OCI-LY1 (cell line): ENCODE data around the gene ASCC1.

Experiments
- H2AFZ ChIP-seq: fragments of 200-600 bp; sonication (generic), shearing (Covaris generic); 2 replicates; pipeline ENCODE4 v1.6.0; 2014; ENCODE audit warnings: antibody characterized with exemption, mild to moderate bottlenecking, low read length
- H3F3A ChIP-seq: fragments of 200-600 bp; sonication (generic), shearing (Covaris generic); 2 replicates; pipeline ENCODE4 v1.6.0; 2014; ENCODE audit warnings: mild to moderate bottlenecking, antibody characterized with exemption, low read length, moderate library complexity; ENCODE audit not compliant: insufficient read depth
- H3K27ac ChIP-seq: fragments of 200-600 bp; sonication (generic); 2 replicates; pipeline ENCODE4 v1.5.1; 2014; ENCODE audit warnings: low read length, mixed run types, mild to moderate bottlenecking, low read depth; ENCODE audit not compliant: poor library complexity, severe bottlenecking
- H3K27me3 ChIP-seq: fragments of 200-600 bp; sonication (generic); 2 replicates; pipeline ENCODE4 v1.6.0; 2014; ENCODE audit warnings: antibody characterized with exemption, mild to moderate bottlenecking, low read length, moderate library complexity; ENCODE audit not compliant: insufficient read depth
- H3K36me3 ChIP-seq: fragments of 200-600 bp; sonication (generic); 2 replicates; pipeline ENCODE4 v1.6.1; 2014; ENCODE audit warnings: mild to moderate bottlenecking, antibody characterized with exemption, low read length, moderate library complexity, mixed read lengths; ENCODE audit not compliant: insufficient read depth
- H3K4me1 ChIP-seq: fragments of 200-600 bp; sonication (generic); 2 replicates; pipeline ENCODE4 v1.5.1; 2014; ENCODE audit warnings: mild to moderate bottlenecking, low read length, moderate library complexity; ENCODE audit not compliant: insufficient read depth, severe bottlenecking
- H3K4me2 ChIP-seq: fragments of 200-600 bp; sonication (generic), shearing (Covaris generic); 2 replicates; pipeline ENCODE4 v1.6.1; 2014; ENCODE audit warnings: low read length
- H3K4me3 ChIP-seq: fragments of 200-600 bp; sonication (generic); 2 replicates; pipeline ENCODE4 v1.5.1; 2014; ENCODE audit warnings: low read length, low read depth, mild to moderate bottlenecking, mixed read lengths; ENCODE audit not compliant: poor library complexity, severe bottlenecking
- H3K79me2 ChIP-seq: fragments of 200-600 bp; shearing (Covaris generic); 2 replicates; pipeline ENCODE4 v1.6.1; 2016; ENCODE audit warnings: mixed run types, low read length, mixed read lengths; ENCODE audit not compliant: insufficient read depth
- H3K9ac ChIP-seq: fragments of 200-600 bp; sonication (generic), shearing (Covaris generic); 2 replicates; pipeline ENCODE4 v1.6.1; 2014; ENCODE audit warnings: mild to moderate bottlenecking, low read length, mixed read lengths
- H3K9me2 ChIP-seq: fragments of 200-600 bp; sonication (generic), shearing (Covaris generic); 2 replicates; pipeline ENCODE4 v1.6.1; 2014; ENCODE audit warnings: low read depth, mild to moderate bottlenecking, low read length, mixed read lengths
- H3K9me3 ChIP-seq: fragments of 200-600 bp; shearing (Covaris generic); 2 replicates; pipeline ENCODE4 v1.6.1; 2014; ENCODE audit warnings: low read length, mixed read lengths
- H4K20me1 ChIP-seq: fragments of 200-600 bp; sonication (generic), shearing (Covaris generic); 2 replicates; pipeline ENCODE4 v1.6.0; 2016; ENCODE audit warnings: mild to moderate bottlenecking, low read length; ENCODE audit not compliant: insufficient read depth
- CTCF ChIP-seq: fragments of 200-600 bp; sonication (generic), shearing (Covaris generic); IDR thresholded peaks from 2 replicates; pipeline ENCODE4 v1.5.1; 2017; ENCODE audit warnings: mild to moderate bottlenecking, antibody characterized with exemption, low read length, moderate library complexity, mixed read lengths
- EZH2 ChIP-seq: fragments of 200-600 bp; sonication (generic), shearing (Covaris generic); IDR thresholded peaks from 2 replicates; pipeline ENCODE4 v1.8.0; 2017; ENCODE audit warnings: borderline replicate concordance, mixed run types, mild to moderate bottlenecking, antibody characterized with exemption, low read length, moderate library complexity, mixed read lengths

ASCC1 gene

GRCh38 chr10:72242675-72243074 is 26.6 kb upstream of the ASCC1 start:
- no peak overlapping the region for H3K9ac ChIP-seq
- H3K79me2 ChIP-seq = no peaks in the 10 kb centered on the region

GRCh38 chr10:72241691-72242252 is 25.7 kb upstream of the ASCC1 start:
- no peak overlapping the region for H3K9ac ChIP-seq
- H3K27ac ChIP-seq = no peak overlapping the region
- peaks cover 9% of the 10 kb centered on the region; the same call in 1 of the 2 replicates for H3F3A ChIP-seq
- no peak for TF ChIP-seq EZH2
- no peak for TF ChIP-seq CTCF
- no peaks in the 10 kb centered on the region for H3K79me2 ChIP-seq
- no peak overlapping the region for H3K4me3 ChIP-seq
- H4K20me1 ChIP-seq = no peaks in the 10 kb centered on the region
- no peaks in the 10 kb centered on the region for H3K27me3 ChIP-seq
- no peak overlapping the region for H3K4me2 ChIP-seq
- no peaks in the 10 kb centered on the region for H3K9me2 ChIP-seq
- no peaks in the 10 kb centered on the region for H3K9me3 ChIP-seq
- H3K36me3 ChIP-seq = 0 out of 2 replicates have a peak, but pooled peaks cover under 1% of the 10 kb centered on the region
- H2AFZ ChIP-seq = no peak overlapping the region
- H3K4me1 ChIP-seq = peaks cover 28% of the 10 kb centered on the region

More at GRCh38 chr10:72242675-72243074, 26.6 kb upstream of the ASCC1 start:
- Histone ChIP-seq H3K9me3 (no peaks in the 10 kb centered on the region), H3K9me2 (no peaks in the 10 kb centered on the region), H3K4me1 (peaks cover 35% of the 10 kb centered on the region), H2AFZ (no peak overlapping the region), H3K27ac (no peak overlapping the region), H3F3A (peaks cover 9% of the 10 kb centered on the region; the same call in 1 of the 2 replicates), H3K4me2 (no peak overlapping the region), H3K27me3 (no peaks in the 10 kb centered on the region), H3K36me3 (no peaks in the 10 kb centered on the region), H3K4me3 (no peak overlapping the region), H4K20me1 (no peaks in the 10 kb centered on the region)
- TF ChIP-seq EZH2 = no peak
- no peak for TF ChIP-seq CTCF

DNA sequence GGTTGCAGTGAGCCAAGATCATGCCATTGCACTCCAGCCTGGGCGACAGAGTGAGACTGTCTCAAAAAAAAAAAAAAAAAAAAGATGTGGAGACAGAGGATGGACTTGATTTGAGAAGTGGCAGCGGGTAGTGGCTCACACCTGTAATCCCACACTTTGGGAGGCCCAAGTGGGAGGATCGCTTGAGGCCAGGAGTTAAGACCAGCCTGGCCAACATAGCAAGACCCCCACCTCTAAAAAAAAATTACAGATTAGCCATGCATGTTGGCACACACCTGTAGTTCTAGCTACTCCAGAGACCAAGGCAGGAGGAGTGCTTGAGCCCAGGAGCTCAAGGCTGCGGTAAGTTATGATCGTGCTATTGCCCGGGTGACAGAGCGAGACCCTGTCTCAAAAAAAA is 24.3 kb upstream of the ASCC1 start:
- no peak overlapping the region for H3K27ac ChIP-seq
- H3K9me2 ChIP-seq = no peaks in the 10 kb centered on the region
- no peaks in the 10 kb centered on the region for H3K27me3 ChIP-seq
- H3K9me3 ChIP-seq = no peaks in the 10 kb centered on the region
- H3K4me3 ChIP-seq = no peak overlapping the region
- H3F3A ChIP-seq = peaks cover 9% of the 10 kb centered on the region; the same call in 1 of the 2 replicates
- no peak overlapping the region for H3K9ac ChIP-seq
- peaks cover 20% of the 10 kb centered on the region for H3K4me1 ChIP-seq
- TF ChIP-seq CTCF (no peak), EZH2 (no peak)
- H4K20me1 ChIP-seq = no peaks in the 10 kb centered on the region
- H3K79me2 ChIP-seq = no peaks in the 10 kb centered on the region
- peaks cover 13% of the 10 kb centered on the region; the same call in 1 of the 2 replicates for H3K36me3 ChIP-seq
- H3K4me2 ChIP-seq = no peak overlapping the region
- no peak overlapping the region for H2AFZ ChIP-seq
